IMR-90 (cell line): ENCODE data around the gene TBX20. TPM values are rescaled to one million over a fixed set of nuclear protein-coding genes. Genes with fewer than 3 reads are reported as not detected.

Experiments used
- ATAC-seq: fragments of 200-7000 bp; cut with Tn5 transposase; 2 replicates; pipeline ENCODE4 v1.9.1; 2020; ENCODE audit warnings: low read depth, mild to moderate bottlenecking, moderate library complexity
- BruUV-seq: library from RNA; stranded (reverse); fragments of 400-500 nt; replicated peaks from 2 replicates; lab custom pipeline; 2021; lab: Mats Ljungman, UMichigan
- CTCF ChIA-PET: fragments of 300-600 bp; formaldehyde crosslinking; extraction: SDS; loops from one replicate; lab custom pipeline; 2021; ENCODE audit warnings: antibody characterized with exemption; lab: Yijun Ruan, JAX
- POLR2A ChIA-PET: fragments of 300-600 bp; sonication (Branson Sonifier 250); formaldehyde crosslinking; loops from one replicate; lab custom pipeline; 2022; ENCODE audit warnings: antibody characterized with exemption; ENCODE audit not compliant: unreplicated experiment; lab: Charles Lee
- DNase-seq: peaks from one replicate; pipeline ENCODE4 v3.0.0; 2013
- H2AFZ ChIP-seq: replicated peaks from 2 replicates; pipeline ENCODE3; 2013; ENCODE audit warnings: low read length, mild to moderate bottlenecking; ENCODE audit not compliant: poor library complexity
- H2AK5ac ChIP-seq: 2 replicates; pipeline ENCODE4 v1.6.1; 2013; ENCODE audit warnings: low read depth, low read length, inconsistent platforms
- H2AK9ac ChIP-seq: replicated peaks from 2 replicates; pipeline ENCODE3; 2013; ENCODE audit warnings: mild to moderate bottlenecking, low read depth, low read length, moderate library complexity; ENCODE audit not compliant: poor library complexity
- H2BK120ac ChIP-seq: 2 replicates; pipeline ENCODE4 v1.6.1; 2013; ENCODE audit warnings: low read depth, low read length, inconsistent platforms
- H2BK15ac ChIP-seq: 3 replicates; pipeline ENCODE4 v1.6.1; 2013; ENCODE audit warnings: low read depth, low read length, inconsistent platforms
- H2BK20ac ChIP-seq: 2 replicates; pipeline ENCODE4 v1.6.1; 2013; ENCODE audit warnings: low read depth, mild to moderate bottlenecking, inconsistent platforms, low read length, moderate library complexity
- H2BK5ac ChIP-seq: 2 replicates; pipeline ENCODE4 v1.6.1; 2013; ENCODE audit warnings: mild to moderate bottlenecking, low read depth, low read length, inconsistent platforms; ENCODE audit not compliant: poor library complexity, severe bottlenecking
- H3K14ac ChIP-seq: replicated peaks from 2 replicates; pipeline ENCODE4 v1.6.1; 2013; ENCODE audit warnings: low read depth, low read length, inconsistent platforms
- H3K18ac ChIP-seq: 2 replicates; pipeline ENCODE4 v1.6.1; 2013; ENCODE audit warnings: low read depth, low read length, control low read depth
- H3K23ac ChIP-seq: 2 replicates; pipeline ENCODE4 v1.6.1; 2013; ENCODE audit warnings: low read depth, low read length, inconsistent platforms
- H3K27ac ChIP-seq: 2 replicates; pipeline ENCODE4 v1.5.1; 2013; ENCODE audit warnings: mild to moderate bottlenecking, control low read depth, low read length; ENCODE audit not compliant: insufficient read depth
- H3K27me3 ChIP-seq: 2 replicates; pipeline ENCODE4 v1.6.1; 2013; ENCODE audit warnings: low read length; ENCODE audit not compliant: control insufficient read depth, insufficient read depth
- H3K36me3 ChIP-seq: 2 replicates; pipeline ENCODE4 v1.6.1; 2013; ENCODE audit warnings: low read length, mixed read lengths; ENCODE audit not compliant: control insufficient read depth, insufficient read depth
- H3K4ac ChIP-seq: 2 replicates; pipeline ENCODE4 v1.6.1; 2013; ENCODE audit warnings: low read depth, low read length, inconsistent platforms
- H3K4me1 ChIP-seq: 2 replicates; pipeline ENCODE4 v1.6.1; 2013; ENCODE audit warnings: low read length, mixed read lengths; ENCODE audit not compliant: control insufficient read depth, insufficient read depth
- H3K4me2 ChIP-seq: 2 replicates; pipeline ENCODE4 v1.6.1; 2013; ENCODE audit warnings: low read depth, mild to moderate bottlenecking, control low read depth, low read length, moderate library complexity
- H3K4me3 ChIP-seq: 2 replicates; pipeline ENCODE4 v1.5.1; 2013; ENCODE audit warnings: low read depth, mild to moderate bottlenecking, control low read depth, low read length, moderate library complexity; ENCODE audit not compliant: insufficient read depth
- H3K56ac ChIP-seq: 2 replicates; pipeline ENCODE4 v1.6.1; 2013; ENCODE audit warnings: low read length, inconsistent platforms; ENCODE audit not compliant: insufficient read depth; ENCODE audit errors: extremely low read depth
- H3K79me1 ChIP-seq, 2 experiments: 2 replicates each; pipeline ENCODE4 v1.6.1; 2013; ENCODE audit warnings: low read length in 2 of 2, inconsistent platforms in 1 of 2, low read depth in 1 of 2
- H3K9ac ChIP-seq: 2 replicates; pipeline ENCODE4 v1.6.1; 2013; ENCODE audit warnings: low read depth, low read length, control low read depth
- H3K9me1 ChIP-seq: 2 replicates; pipeline ENCODE4 v1.6.1; 2013; ENCODE audit warnings: low read length, inconsistent platforms; ENCODE audit not compliant: insufficient read depth
- H3K9me3 ChIP-seq: 2 replicates; pipeline ENCODE4 v1.6.1; 2013; ENCODE audit warnings: low read length; ENCODE audit not compliant: control insufficient read depth, insufficient read depth
- H4K20me1 ChIP-seq: 2 replicates; pipeline ENCODE4 v1.6.1; 2013; ENCODE audit warnings: low read length, inconsistent platforms; ENCODE audit not compliant: insufficient read depth
- H4K5ac ChIP-seq: 2 replicates; pipeline ENCODE4 v1.6.1; 2013; ENCODE audit warnings: mild to moderate bottlenecking, low read depth, low read length, control low read depth
- H4K8ac ChIP-seq, 2 experiments: 2 replicates each; pipeline ENCODE4 v1.6.1; 2013; ENCODE audit warnings: low read depth in 2 of 2, low read length in 2 of 2, control low read depth in 1 of 2, inconsistent platforms in 1 of 2
- H4K91ac ChIP-seq: 2 replicates; pipeline ENCODE4 v1.6.1; 2013; ENCODE audit warnings: low read depth, low read length, inconsistent platforms; ENCODE audit not compliant: insufficient read depth
- BHLHE40 ChIP-seq: fragments of 150-350 bp; IDR thresholded peaks from 2 replicates; pipeline ENCODE4 v1.6.1; 2016; ENCODE audit warnings: mild to moderate bottlenecking, low read depth, low read length
- CEBPB ChIP-seq: IDR thresholded peaks from 2 replicates; pipeline ENCODE4 v1.6.1; 2012; ENCODE audit warnings: low read depth, low read length, improper control_type of control experiment
- CHD1 ChIP-seq: IDR thresholded peaks from 2 replicates; pipeline ENCODE4 v1.6.1; 2012; ENCODE audit warnings: low read depth, low read length, improper control_type of control experiment
- ELK1 ChIP-seq: fragments of 150-350 bp; IDR thresholded peaks from 2 replicates; pipeline ENCODE4 v1.6.1; 2016; ENCODE audit warnings: low read depth, mild to moderate bottlenecking, low read length, moderate library complexity, borderline replicate concordance
- FOS ChIP-seq: fragments of 150-350 bp; IDR thresholded peaks from 2 replicates; pipeline ENCODE4 v1.6.1; 2016; ENCODE audit warnings: low read depth, low read length
- MAFK ChIP-seq: IDR thresholded peaks from 2 replicates; pipeline ENCODE4 v1.6.1; 2012; ENCODE audit warnings: low read depth, low read length, improper control_type of control experiment
- MAZ ChIP-seq: IDR thresholded peaks from 2 replicates; pipeline ENCODE4 v1.6.1; 2012; ENCODE audit warnings: low read depth, mild to moderate bottlenecking, low read length, improper control_type of control experiment, moderate library complexity, borderline replicate concordance
- MXI1 ChIP-seq: IDR thresholded peaks from 2 replicates; pipeline ENCODE4 v1.6.1; 2012; ENCODE audit warnings: low read depth, mild to moderate bottlenecking, low read length, moderate library complexity, borderline replicate concordance
- NFE2L2 ChIP-seq: fragments of 150-350 bp; IDR thresholded peaks from 2 replicates; pipeline ENCODE4 v1.6.1; 2016; ENCODE audit warnings: low read depth, mild to moderate bottlenecking, low read length
- RAD21 ChIP-seq: IDR thresholded peaks from 2 replicates; pipeline ENCODE4 v1.6.1; 2012; ENCODE audit warnings: low read length, improper control_type of control experiment
- RCOR1 ChIP-seq: IDR thresholded peaks from 2 replicates; pipeline ENCODE4 v1.6.1; 2012; ENCODE audit warnings: mild to moderate bottlenecking, low read length, improper control_type of control experiment; ENCODE audit not compliant: insufficient replicate concordance
- RFX5 ChIP-seq: IDR thresholded peaks from 2 replicates; pipeline ENCODE4 v1.8.0; 2012; ENCODE audit warnings: low read depth, mild to moderate bottlenecking, low read length, moderate library complexity
- SMC3 ChIP-seq: fragments of 150-350 bp; IDR thresholded peaks from 2 replicates; pipeline ENCODE4 v1.6.1; 2016; ENCODE audit warnings: low read depth, mild to moderate bottlenecking, antibody characterized with exemption, low read length, moderate library complexity
- WGBS, 2 experiments: methylation state at CpG; one replicate each; pipeline versions ENCODE4 v1.1.5 to v1.1.7; 2013; ENCODE audit warnings: missing lambda C conversion rate in 2 of 2; ENCODE audit not compliant: insufficient read length in 1 of 2; ENCODE audit errors: extremely low coverage in 2 of 2; 5-methylcytosine and 5-hydroxymethylcytosine counted together
- dilution Hi-C: fragments of 300-500 bp; cut with HindIII; formaldehyde crosslinking; loops from one replicate; pipeline ENCODE4 v1.14.3; 2018; ENCODE audit warnings: low sequenced_read_pairs; ENCODE audit not compliant: unreplicated experiment
- in situ Hi-C: fragments of 300-500 bp; cut with MboI; formaldehyde crosslinking; loops from 3 replicates; pipeline ENCODE4 v1.14.3; 2019; ENCODE audit warnings: low sequenced_read_pairs, inconsistent platforms, mixed read lengths
- intact Hi-C: fragments of 100-400 bp; cut with micrococcal nuclease; formaldehyde crosslinking; loops from 2 replicates; pipeline ENCODE4 v1.10.0; 2022
- polyA plus RNA-seq, 3 experiments: library from polyadenylated mRNA; depleted of rRNA; stranded (reverse); fragments of >200 nt; gene quantifications; 2 replicates each; pipeline ENCODE4 v1.2.3, GENCODE V29; 2012; ENCODE audit warnings: low replicate concordance in 1 of 3
- total RNA-seq: library from RNA; depleted of rRNA; stranded (reverse); fragments of >200 nt; gene quantifications from 2 replicates; pipeline ENCODE4 v1.2.3, GENCODE V29; 2012
- TF ChIP-seq, protein P1 (sequence below): fragments of 150-350 bp; IDR thresholded peaks from 2 replicates; pipeline ENCODE4 v1.6.1; 2017; ENCODE audit warnings: mild to moderate bottlenecking, antibody characterized with exemption, low read length, low read depth
- TF ChIP-seq, protein P2 (sequence below): conservative IDR thresholded peaks from 2 replicates; pipeline ENCODE4 v1.5.1; 2012; ENCODE audit warnings: mild to moderate bottlenecking, low read depth, low read length, improper control_type of control experiment

TBX20 gene
- total and polyA plus RNA-seq, 2 of the 4 experiments (the other 2 are of a cell fraction), result 0.15 to 0.36 TPM

- dilution Hi-C loops, result no loop called here
- no peak overlapping the region for H3K4ac ChIP-seq
- no peak overlapping the region for H3K9ac ChIP-seq
- H3K36me3 ChIP-seq, result no peaks in the 10 kb centered on the region
- no peaks in the 10 kb centered on the region for H3K79me1 ChIP-seq
- DNase-seq (no peak), ATAC-seq (no peak)
- BruUV-seq, result no TSS peak
- H4K5ac ChIP-seq, result no peak overlapping the region
- in situ Hi-C loops, result no loop called here
- no peaks in the 10 kb centered on the region for H3K9me1 ChIP-seq
- no peak overlapping the region for H3K18ac ChIP-seq
- H2AK9ac ChIP-seq, result no peak overlapping the region
- H3K4me1 ChIP-seq, result no peaks in the 10 kb centered on the region
- H3K9me3 ChIP-seq, result no peaks in the 10 kb centered on the region
- no peak overlapping the region for H2AFZ ChIP-seq
- H2AK5ac ChIP-seq, result no peak overlapping the region
- no CpG with 5 or more reads among the region's 3 CpGs for WGBS, 2 experiments
- H3K23ac ChIP-seq, result no peak overlapping the region
- H4K91ac ChIP-seq, result no peak overlapping the region
- no peak overlapping the region for H3K27ac ChIP-seq
- no peak overlapping the region for H3K56ac ChIP-seq
- H3K4me2 ChIP-seq, result no peak overlapping the region
- no peak overlapping the region for H2BK20ac ChIP-seq
- no peak overlapping the region for H3K14ac ChIP-seq
- no peak overlapping the region for H4K8ac ChIP-seq
- H2BK120ac ChIP-seq, result no peak overlapping the region
- ChIA-PET POLR2A (no interaction called here), CTCF (interaction anchor here (0.6 kb wide), 1 partner anchor 1787 kb away, joined by 5 read pairs; no protein-coding TSS in a partner anchor)
- H4K20me1 ChIP-seq, result no peaks in the 10 kb centered on the region
- no peak for TF ChIP-seq SMC3
- TF ChIP-seq RFX5, result no peak
- no peak for TF ChIP-seq RCOR1
- no peak for TF ChIP-seq MAZ
- no peak for TF ChIP-seq CEBPB
- TF ChIP-seq CHD1, result no peak
- no peak for TF ChIP-seq BHLHE40
- TF ChIP-seq MAFK, result no peak
- TF ChIP-seq, protein P1, sequence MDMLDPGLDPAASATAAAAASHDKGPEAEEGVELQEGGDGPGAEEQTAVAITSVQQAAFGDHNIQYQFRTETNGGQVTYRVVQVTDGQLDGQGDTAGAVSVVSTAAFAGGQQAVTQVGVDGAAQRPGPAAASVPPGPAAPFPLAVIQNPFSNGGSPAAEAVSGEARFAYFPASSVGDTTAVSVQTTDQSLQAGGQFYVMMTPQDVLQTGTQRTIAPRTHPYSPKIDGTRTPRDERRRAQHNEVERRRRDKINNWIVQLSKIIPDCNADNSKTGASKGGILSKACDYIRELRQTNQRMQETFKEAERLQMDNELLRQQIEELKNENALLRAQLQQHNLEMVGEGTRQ, result no peak
- no peak for TF ChIP-seq RAD21
- no peak for TF ChIP-seq NFE2L2
- no peak for TF ChIP-seq MXI1
- TF ChIP-seq FOS, result no peak
- TF ChIP-seq, protein P2, sequence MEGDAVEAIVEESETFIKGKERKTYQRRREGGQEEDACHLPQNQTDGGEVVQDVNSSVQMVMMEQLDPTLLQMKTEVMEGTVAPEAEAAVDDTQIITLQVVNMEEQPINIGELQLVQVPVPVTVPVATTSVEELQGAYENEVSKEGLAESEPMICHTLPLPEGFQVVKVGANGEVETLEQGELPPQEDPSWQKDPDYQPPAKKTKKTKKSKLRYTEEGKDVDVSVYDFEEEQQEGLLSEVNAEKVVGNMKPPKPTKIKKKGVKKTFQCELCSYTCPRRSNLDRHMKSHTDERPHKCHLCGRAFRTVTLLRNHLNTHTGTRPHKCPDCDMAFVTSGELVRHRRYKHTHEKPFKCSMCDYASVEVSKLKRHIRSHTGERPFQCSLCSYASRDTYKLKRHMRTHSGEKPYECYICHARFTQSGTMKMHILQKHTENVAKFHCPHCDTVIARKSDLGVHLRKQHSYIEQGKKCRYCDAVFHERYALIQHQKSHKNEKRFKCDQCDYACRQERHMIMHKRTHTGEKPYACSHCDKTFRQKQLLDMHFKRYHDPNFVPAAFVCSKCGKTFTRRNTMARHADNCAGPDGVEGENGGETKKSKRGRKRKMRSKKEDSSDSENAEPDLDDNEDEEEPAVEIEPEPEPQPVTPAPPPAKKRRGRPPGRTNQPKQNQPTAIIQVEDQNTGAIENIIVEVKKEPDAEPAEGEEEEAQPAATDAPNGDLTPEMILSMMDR, result no peak
- TF ChIP-seq ELK1, result no peak
- intact Hi-C loops, result no loop called here
- no peak overlapping the region for H2BK15ac ChIP-seq
- no peak overlapping the region for H2BK5ac ChIP-seq
- no peak overlapping the region for H3K4me3 ChIP-seq
- no peaks in the 10 kb centered on the region; the same call in 1 of the 2 replicates for H3K27me3 ChIP-seq
Observed at GRCh38 chr7:35286986-35287385, 33.1 kb upstream of the TBX20 start.
